NCI-H82 treated with DMSO at 0.1 percent for 48 hours (cell line): ENCODE data around the gene ALDH3A2.
"Not testable (repeated sequence)": the region's sequence is repeated elsewhere in the genome, so short reads cannot be mapped to it uniquely, and the experiment has no call there.

Experiments used
- DNase-seq: peaks from one replicate; lab custom pipeline; 2025; ENCODE audit not compliant: unreplicated experiment; lab: John Stamatoyannopoulos, UW

ALDH3A2 gene

GRCh38 chr17:19677736-19678379 lies 29.3 kb downstream of the ALDH3A2 start:
- no peak for DNase-seq

GRCh38 chr17:19678581-19679453 lies 30.3 kb downstream of the ALDH3A2 start:
- no peak for DNase-seq

- DNase-seq: no peak
Measured at GRCh38 chr17:19683117-19683516, 34.6 kb downstream of the ALDH3A2 start.

GRCh38 chr17:19684909-19685580 lies 36.5 kb downstream of the ALDH3A2 start:
- DNase-seq: not testable (repeated sequence)

- DNase-seq: no peak
Measured at GRCh38 chr17:19686400-19687090, 38.0 kb downstream of the ALDH3A2 start.

GRCh38 chr17:19702217-19702641 lies 53.7 kb downstream of the ALDH3A2 start:
- no peak for DNase-seq

- DNase-seq: no peak
Measured at GRCh38 chr17:19703106-19703827, 54.7 kb downstream of the ALDH3A2 start.

GRCh38 chr17:19703828-19704613 lies 55.5 kb downstream of the ALDH3A2 start:
- DNase-seq: no peak

- DNase-seq: no peak
Measured at GRCh38 chr17:19705201-19705600, 56.6 kb downstream of the ALDH3A2 start.

GRCh38 chr17:19705771-19706770 lies 57.5 kb downstream of the ALDH3A2 start:
- no peak for DNase-seq

- no peak for DNase-seq
Measured at GRCh38 chr17:19706791-19707727, 58.5 kb downstream of the ALDH3A2 start.

GRCh38 chr17:19707728-19708221 lies 59.2 kb downstream of the ALDH3A2 start:
- DNase-seq: no peak

- no peak for DNase-seq
Measured at GRCh38 chr17:19708431-19709175, 60.1 kb downstream of the ALDH3A2 start.

GRCh38 chr17:19709841-19710240 lies 61.3 kb downstream of the ALDH3A2 start:
- DNase-seq: no peak

GRCh38 chr17:19712436-19713004 lies 64.0 kb downstream of the ALDH3A2 start:
- DNase-seq: no peak

- no peak for DNase-seq
Measured at GRCh38 chr17:19713462-19713861, 64.9 kb downstream of the ALDH3A2 start.
